Measurements from ENCODE around the gene BACH1.
A peak's percentile ranks its signal among the peaks of the same experiment; 100 is the strongest.
"Not testable (repeated sequence)": the region's sequence is repeated elsewhere in the genome, so short reads cannot be mapped to it uniquely, and the experiment has no call there.

Gene BACH1

GRCh38 chr21:29349702-29350101 lies 51.0 kb downstream of the BACH1 start:
- no peak for DNase-seq

DNA sequence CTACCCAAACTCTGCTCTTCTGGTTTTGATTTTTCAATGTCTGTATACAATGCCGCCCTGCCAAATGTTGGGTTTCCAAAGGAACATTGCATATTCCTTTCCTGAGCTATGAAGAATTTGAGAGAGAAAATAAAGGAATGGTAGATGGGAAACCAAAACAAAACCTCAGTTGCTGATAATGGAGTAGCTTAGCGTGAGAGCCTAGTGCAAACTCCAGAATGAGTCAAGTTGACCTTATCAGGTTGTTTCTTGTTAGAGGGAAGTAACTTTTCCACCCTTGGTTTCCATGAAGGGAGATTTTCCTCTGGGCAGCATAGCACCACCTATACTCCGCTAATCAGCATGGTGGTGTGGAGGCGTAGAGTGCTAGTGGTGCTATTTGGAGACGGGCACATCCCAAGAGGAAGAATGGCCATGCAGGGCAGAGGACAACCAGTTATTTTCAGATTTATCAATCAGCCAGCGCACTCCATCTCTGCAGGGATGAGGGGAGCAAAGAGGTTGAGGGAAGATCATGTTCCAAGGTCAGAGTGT lies 51.6 kb downstream of the BACH1 start:
- no peak for DNase-seq

DNA sequence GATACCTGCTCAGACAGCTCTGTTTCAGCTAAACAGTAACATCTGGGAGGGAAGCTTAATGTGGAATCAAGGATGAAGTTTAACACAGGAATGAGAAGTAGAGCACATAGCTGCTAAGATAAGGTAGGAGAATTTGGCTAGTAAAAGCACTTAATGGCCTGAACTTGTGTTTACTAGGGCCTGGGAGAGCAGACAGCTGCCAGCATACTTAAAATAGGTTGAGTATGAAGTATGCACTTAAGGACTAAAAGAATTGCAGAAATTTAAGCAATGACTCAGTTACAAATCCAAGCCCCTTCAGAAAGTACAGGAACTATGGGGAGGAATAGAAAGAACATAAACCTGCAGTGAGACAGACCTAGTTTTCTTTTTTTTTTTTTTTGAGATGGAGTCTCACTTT lies 53.0 kb downstream of the BACH1 start:
- DNase-seq: no peak

DNA sequence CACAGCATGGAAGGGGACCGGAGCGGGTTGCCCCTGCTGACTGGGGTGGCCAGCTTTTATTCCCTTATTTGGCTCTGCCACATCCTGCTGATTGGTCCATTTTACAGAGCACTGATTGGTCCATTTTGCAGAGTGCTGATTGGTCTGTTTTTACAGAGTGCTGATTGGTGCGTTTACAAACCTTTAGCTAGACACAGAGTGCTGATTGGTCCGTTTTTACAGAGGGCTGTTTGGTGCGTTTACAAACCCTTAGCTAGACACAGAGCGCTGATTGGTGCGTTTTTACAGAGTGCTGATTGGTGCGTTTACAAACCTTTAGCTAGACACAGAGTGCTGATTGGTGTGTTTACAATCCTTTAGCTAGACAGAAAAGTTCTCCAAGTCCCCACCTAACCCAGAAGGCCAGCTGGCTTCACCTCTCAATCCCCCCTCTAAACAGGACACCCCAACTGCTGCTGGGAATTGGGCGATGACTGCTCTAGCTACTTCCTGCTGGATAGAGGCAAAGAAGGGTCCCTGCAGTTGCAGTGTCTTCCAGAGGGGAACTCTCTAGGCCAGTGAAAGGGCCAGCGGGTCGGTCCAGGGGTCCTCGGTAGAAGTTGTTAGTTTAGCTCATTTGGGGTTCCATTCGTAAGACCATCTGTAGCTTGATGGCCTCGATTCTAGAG lies 56.5 kb downstream of the BACH1 start:
- not testable (repeated sequence) for DNase-seq

DNA sequence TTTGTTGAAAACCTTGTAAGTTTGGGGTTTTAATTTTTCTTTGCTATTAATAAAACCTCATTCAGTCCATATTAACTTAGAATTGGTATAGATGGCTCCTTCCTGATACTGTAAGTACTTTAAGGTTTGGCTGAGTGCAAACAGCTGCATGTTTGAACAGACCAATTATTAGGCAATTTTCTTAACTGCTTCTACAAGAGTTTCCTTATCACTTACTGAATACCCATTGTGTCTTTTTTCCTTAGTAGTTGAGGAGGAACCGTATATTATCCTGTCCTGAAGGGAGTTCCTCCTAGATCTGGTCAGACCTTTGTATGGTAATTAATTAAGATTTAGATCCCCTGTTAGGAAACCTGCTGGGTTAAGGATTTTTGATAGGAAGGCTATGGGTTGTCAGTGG lies 57.6 kb downstream of the BACH1 start:
- not testable (repeated sequence) for DNase-seq

GRCh38 chr21:29356810-29357209 lies 58.1 kb downstream of the BACH1 start:
- not testable (repeated sequence) for DNase-seq

DNA sequence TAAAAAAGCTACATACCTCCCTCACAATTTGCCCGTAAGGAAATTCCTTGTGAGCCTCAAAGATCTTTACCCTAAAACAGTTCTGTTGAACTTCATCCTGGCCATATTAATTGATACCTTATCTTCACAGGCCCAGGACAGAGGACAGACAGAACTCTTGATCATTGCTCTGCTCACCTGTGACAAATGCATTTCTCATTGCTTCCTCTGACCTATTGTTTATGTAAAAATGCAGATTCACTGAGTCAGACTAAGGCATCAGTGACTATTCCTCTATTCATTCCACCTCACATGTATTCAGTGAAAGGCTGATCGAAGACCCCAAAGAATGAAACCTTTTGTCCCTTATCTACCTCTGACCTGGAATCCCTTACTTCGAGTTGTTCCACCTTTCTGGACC lies 61.0 kb downstream of the BACH1 start:
- no peak for DNase-seq

GRCh38 chr21:29360799-29361765 lies 62.4 kb downstream of the BACH1 start:
- peak in 1 of 2 donors; percentile 26 for DNase-seq

DNA sequence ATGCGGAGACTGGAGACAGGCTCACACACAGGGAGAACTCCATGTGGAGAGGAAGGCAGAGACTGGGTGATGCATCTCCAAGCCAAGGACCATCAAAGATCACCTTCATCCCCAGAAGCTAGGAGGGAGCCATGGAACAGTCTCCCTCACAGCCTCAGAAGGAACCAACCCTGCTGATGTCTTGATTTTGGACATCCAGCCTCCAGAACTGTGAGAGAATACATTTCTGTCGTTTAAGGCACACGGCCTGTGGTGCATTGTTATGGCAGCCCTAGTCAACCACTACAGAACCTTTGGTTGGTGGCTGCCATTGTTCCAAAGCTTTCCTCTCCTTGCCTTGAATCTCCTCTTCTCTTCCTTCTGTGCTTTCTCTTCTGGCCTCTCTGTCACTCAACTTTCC lies 64.0 kb downstream of the BACH1 start:
- no peak for DNase-seq

DNA sequence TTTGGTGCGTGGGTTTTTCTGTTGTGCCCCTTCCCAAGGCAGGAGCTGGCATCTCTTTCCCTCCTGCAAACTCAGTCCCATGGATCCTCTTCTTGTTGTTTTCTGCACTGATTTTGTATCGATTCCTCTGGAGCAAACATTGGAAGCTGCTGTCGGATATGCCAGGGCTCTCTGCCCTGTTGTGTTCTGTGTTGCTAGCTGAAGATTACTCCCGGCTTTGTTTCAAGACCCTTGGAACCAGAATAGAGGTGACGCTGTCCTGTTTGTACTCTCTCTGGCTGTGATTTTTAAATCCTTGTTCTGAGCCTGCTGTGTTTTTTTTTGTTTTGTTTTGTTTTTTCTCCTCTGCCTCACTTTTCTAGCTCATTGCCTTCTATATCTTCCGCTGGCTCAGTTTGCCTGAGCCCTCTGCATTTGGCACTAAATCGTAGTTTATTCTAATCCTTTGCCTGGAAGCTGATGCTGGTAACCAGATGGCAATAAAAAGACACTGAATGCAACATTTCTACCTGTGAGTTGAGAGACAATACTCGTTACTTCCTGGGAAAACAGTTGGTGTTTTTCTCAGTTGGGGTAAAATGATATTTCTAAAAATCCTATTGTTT lies 67.0 kb downstream of the BACH1 start:
- no peak for DNase-seq

DNA sequence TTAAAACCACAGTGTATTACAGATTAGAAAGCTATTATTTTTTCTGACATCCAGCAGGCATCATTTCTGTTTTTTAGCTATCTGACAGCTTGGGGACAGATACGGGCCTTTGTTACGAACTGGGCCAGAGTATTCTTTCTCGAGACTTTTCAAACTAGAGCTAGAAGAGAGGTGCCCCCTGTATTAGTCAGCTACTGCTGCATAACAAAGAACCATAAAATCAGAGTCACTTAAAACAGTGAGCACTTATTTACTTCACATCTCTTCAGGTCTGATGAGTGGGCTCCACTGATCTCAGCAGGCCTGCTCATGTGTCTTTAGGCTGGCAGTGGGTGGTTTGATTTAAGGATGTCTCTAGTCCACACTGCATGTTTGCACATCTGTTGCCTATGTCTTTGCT lies 67.8 kb downstream of the BACH1 start:
- DNase-seq: no peak

DNA sequence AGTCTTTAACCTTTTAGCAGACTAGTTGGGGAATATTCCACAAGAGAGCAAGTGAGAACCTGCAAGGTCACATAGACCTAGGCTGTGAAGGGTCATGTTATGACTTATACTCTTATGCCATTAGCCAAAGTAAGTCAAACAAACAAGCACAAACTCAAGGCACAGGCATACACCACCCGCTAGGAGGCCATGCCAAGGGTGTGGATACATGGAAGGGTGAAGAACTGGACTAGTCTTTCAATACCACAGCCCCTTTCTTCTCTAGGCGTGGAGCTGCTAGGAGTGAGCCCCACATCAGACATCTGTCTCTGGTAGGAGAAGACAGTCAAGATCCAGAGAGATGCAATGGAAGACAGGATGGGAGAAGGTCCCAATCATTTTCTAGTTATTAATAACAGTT lies 68.6 kb downstream of the BACH1 start:
- DNase-seq: no peak

DNA sequence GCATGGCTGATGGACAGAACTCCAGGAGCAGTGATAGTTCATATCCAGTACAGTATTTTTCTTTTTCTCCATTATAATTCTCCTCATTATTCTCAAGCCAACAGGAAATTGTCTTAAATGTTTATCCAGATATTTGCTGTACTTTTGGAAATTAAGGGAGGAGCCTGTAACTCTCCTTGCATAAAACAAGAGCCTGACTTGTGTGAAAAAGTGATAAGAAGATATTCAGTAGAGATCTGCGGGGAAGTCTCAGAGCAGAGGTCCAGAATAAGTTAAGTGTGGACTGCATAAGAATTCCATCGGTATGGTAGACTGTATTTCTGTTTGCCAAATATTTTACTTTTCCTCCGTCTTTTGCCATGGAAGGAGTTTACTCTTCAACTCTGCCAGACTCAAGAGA lies 70.2 kb downstream of the BACH1 start:
- DNase-seq: no peak

GRCh38 chr21:29371464-29371863 lies 72.7 kb downstream of the BACH1 start:
- no peak for DNase-seq

- peak; percentile 42 to 80 for DNase-seq
Measured at GRCh38 chr21:29372063-29372802, 73.5 kb downstream of the BACH1 start.

DNA sequence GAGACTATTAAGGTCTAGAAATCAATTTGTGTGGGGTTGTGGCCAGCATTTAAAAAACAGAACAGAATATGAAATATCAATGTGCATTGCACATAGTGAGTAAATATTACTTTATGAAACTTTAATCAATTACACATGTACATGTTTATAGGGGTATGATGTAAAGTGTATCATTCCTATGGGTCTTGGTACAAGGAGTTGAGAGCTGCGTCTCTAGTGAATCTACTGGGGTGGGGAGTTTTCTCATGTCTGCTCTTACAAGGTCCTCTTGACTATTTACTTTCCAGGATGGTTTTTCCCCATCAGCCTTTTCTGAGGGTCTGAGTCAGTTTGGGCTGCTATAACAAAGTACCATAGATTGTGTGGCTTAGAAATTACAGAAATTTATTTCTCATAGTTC lies 75.8 kb downstream of the BACH1 start:
- DNase-seq: no peak

DNA sequence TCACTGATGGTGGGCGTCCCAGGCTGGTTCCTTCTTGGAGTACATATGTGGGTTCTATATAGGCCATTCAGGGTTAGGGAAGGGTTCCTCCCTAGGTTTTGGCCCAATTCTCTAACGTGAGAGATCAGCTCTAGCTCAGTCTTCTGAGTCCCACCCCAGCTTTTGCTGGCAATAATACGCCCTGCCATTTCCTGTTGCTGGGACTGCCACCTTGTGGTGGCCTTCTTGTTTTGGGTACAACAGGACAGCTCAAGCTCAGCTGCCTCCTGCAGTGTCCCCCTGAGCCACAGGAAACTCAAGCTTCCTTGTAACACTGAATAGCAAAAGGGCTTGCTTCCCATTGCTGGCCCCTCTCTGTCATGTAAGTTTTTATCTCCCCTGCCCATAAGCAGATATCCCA lies 77.8 kb downstream of the BACH1 start:
- DNase-seq: peak; percentile 53 to 54

DNA sequence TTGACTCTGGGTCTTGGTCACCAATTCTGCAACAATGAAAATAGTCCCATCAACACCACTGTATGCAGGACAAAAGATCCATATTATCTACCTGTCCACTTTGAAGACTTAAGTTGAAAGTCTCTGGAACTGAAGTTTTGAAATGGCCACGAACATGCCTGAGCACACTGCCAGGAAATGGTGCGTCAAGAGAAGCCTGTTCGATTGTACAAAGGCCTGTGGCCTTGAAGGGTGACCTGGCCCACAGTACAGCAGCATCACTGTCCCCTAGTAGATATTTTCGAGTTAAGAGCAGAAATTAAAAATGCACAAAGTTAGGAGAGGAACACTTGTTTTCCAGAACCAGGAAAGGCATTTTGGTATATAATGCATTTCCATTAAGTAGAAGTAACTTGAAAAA lies 78.5 kb downstream of the BACH1 start:
- no peak for DNase-seq

DNA sequence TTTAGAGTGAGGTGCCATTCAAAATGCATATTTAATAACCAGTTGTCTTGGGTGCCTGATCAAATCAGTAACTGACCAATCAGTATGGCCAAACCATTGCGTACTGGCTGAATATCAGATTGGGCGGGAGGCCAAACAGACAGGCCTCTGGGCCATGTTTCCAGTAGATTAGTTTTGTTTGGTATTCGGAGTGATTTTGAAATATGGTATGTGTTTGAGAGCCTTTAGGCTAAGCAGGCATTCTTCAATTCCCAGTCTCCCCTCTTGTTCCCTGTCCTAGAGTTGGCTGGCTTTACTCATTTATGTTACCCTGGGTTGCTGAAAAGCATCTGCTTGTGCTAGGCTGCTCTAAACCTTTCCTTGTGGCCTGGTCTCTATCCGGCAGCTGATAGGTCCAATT lies 80.1 kb downstream of the BACH1 start:
- no peak for DNase-seq

DNA sequence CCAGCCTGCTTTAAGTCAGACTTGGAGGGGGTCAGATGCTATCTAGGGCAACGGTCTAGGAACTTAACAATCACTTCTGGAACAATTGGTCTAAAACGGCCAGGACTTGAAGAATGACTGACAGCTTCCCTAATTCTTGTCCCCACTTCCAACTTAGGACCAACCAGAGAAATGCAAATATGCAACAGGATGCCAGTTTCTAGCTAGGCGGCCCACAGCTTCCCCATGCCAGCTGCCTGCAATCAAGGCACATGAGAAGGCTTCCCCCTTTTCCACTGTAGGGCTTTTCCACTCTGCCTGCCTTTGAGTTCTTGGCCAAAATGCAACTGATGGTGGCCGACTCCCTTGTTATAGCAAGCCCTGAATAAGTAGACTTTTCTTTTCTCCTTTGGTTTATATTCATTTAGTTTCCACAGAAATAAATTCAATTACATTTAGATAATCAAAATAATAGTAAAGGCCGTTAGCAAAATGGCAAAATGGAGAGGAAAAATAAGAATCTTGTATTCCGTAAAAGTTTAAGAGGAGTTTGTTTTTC lies 80.9 kb downstream of the BACH1 start:
- no peak for DNase-seq

- DNase-seq: no peak
Measured at GRCh38 chr21:29382030-29382654, 83.4 kb downstream of the BACH1 start.
